ENCODE data around the gene OR51D1. TPM values are rescaled to one million over a fixed set of nuclear protein-coding genes. Genes with fewer than 3 reads are reported as not detected.

The OR51D1 gene
- total RNA-seq (2014; rRNA removed; shearing (Covaris generic)) = not detected in 2 replicates

GRCh38 chr11:4636962-4637661 lies at the start of gene OR51D1:
Gene OR51D1 (plus strand): TSS chr11:4637477. CDS start chr11:4639791, 2,314 bp downstream.
- DNase-seq (ENCODE audit: low read depth) = peak; percentile 48

GRCh38 chr11:4589017-4589416 lies 48.3 kb upstream of the OR51D1 start:
- DNase-seq (ENCODE audit: low read depth) = no peak

- DNase-seq (ENCODE audit: low read depth) = no peak
Measured at GRCh38 chr11:4593739-4594138, 43.5 kb upstream of the OR51D1 start, which contains the start of gene OR52I1. Gene OR52I1 (plus strand): TSS chr11:4594039. CDS start chr11:4594039, 0 bp downstream.

GRCh38 chr11:4605057-4605456 lies 32.2 kb upstream of the OR51D1 start:
- no peak for DNase-seq (ENCODE audit: low read depth)

GRCh38 chr11:4606231-4607015 lies 30.9 kb upstream of the OR51D1 start:
- DNase-seq (ENCODE audit: low read depth) = peak; percentile 14

- DNase-seq (ENCODE audit: low read depth) = peak; percentile 8
Measured at GRCh38 chr11:4607096-4607495, 30.2 kb upstream of the OR51D1 start.

GRCh38 chr11:4607781-4608666 lies 29.3 kb upstream of the OR51D1 start, which contains the start of gene TRIM68:
Gene TRIM68 (minus strand): TSS chr11:4608231. CDS start chr11:4605504, 2,727 bp downstream.
- DNase-seq (ENCODE audit: low read depth) = peak; percentile 94

- peak; percentile 47 for DNase-seq (ENCODE audit: low read depth)
Measured at GRCh38 chr11:4610258-4610935, 26.9 kb upstream of the OR51D1 start.

- no peak for DNase-seq (ENCODE audit: low read depth)
Measured at GRCh38 chr11:4611986-4612385, 25.3 kb upstream of the OR51D1 start.

- DNase-seq (ENCODE audit: low read depth) = no peak
Measured at GRCh38 chr11:4615856-4616444, 21.3 kb upstream of the OR51D1 start.

- DNase-seq (ENCODE audit: low read depth) = no peak
Measured at GRCh38 chr11:4619514-4619913, 17.8 kb upstream of the OR51D1 start.

GRCh38 chr11:4626207-4627099 lies 10.8 kb upstream of the OR51D1 start:
- peak; percentile 63 for DNase-seq (ENCODE audit: low read depth)

- DNase-seq (ENCODE audit: low read depth) = no peak
Measured at GRCh38 chr11:4636136-4636535, 1.1 kb upstream of the OR51D1 start.

- DNase-seq (ENCODE audit: low read depth) = no peak
Measured at GRCh38 chr11:4637662-4638047, 378 bp downstream of the OR51D1 start.

GRCh38 chr11:4639931-4640330 lies 2.7 kb downstream of the OR51D1 start:
- DNase-seq (ENCODE audit: low read depth) = no peak

- no peak for DNase-seq (ENCODE audit: low read depth)
Measured at GRCh38 chr11:4641501-4641900, 4.2 kb downstream of the OR51D1 start.

- no peak for DNase-seq (ENCODE audit: low read depth)
Measured at GRCh38 chr11:4642043-4642442, 4.8 kb downstream of the OR51D1 start.

GRCh38 chr11:4643076-4643475 lies 5.8 kb downstream of the OR51D1 start:
- DNase-seq (ENCODE audit: low read depth) = peak; percentile 16

- DNase-seq (ENCODE audit: low read depth) = no peak
Measured at GRCh38 chr11:4643682-4644081, 6.4 kb downstream of the OR51D1 start, which contains the start of gene OR51E1. Gene OR51E1 (plus strand): TSS chr11:4643982. CDS start chr11:4652527, 8,545 bp downstream.

- DNase-seq (ENCODE audit: low read depth) = no peak
Measured at GRCh38 chr11:4644233-4644632, 7.0 kb downstream of the OR51D1 start.
